HG02884 (cell line): ENCODE data around the gene TRIM22.

Source experiments
- ATAC-seq: cut with Tn5 transposase; IDR thresholded peaks from one replicate; pipeline ENCODE4 v1.9.1; 2021; ENCODE audit warnings: mild to moderate bottlenecking, moderate library complexity; ENCODE audit not compliant: unreplicated experiment

The TRIM22 gene

GRCh38 chr11:5737670-5738392 is 48.2 kb downstream of the TRIM22 start:
- no peak for ATAC-seq

GRCh38 chr11:5738431-5738830 is 48.8 kb downstream of the TRIM22 start:
- no peak for ATAC-seq

GRCh38 chr11:5746614-5747013 is 57.0 kb downstream of the TRIM22 start:
- no peak for ATAC-seq

- no peak for ATAC-seq
Observed at GRCh38 chr11:5749836-5750235, 60.2 kb downstream of the TRIM22 start.

GRCh38 chr11:5753943-5754342 is 64.4 kb downstream of the TRIM22 start, which contains the start of gene OR52N4:
Gene OR52N4, plus strand, starts transcription at chr11:5754243. Its CDS starts 498 bp downstream, at chr11:5754741.
- ATAC-seq: no peak
